ENCODE data around the gene KCNN1. TPM values are rescaled to one million over a fixed set of nuclear protein-coding genes. Genes with fewer than 3 reads are reported as not detected.
"Not testable (repeated sequence)": the region's sequence is repeated elsewhere in the genome, so short reads cannot be mapped to it uniquely, and the experiment has no call there.

KCNN1 gene
- total RNA-seq, 1 donor from 2014 or later, result 0.52 TPM

DNA sequence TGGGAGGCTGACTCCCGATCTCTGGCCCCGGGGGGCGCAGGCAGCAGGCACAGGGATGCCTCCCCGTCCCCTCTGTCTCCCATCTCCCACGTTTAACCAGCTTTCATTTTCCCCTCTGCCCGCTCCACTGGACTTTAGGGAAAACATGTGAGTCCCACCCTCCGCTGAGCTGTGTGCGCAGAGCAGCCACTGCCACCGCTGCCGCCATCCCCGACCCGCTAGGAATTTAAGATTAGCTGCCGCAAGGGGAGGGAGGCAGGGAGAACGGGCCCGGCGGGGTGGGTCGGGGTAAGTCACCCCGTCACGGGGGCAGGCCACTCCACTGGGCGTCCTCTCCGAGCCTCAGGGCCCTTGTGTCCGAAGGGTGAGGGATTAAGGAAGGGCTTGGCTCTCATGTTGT lies 15.5 kb downstream of the KCNN1 start:
- no peak overlapping the region for H3K9ac ChIP-seq (ENCODE audit: low read depth in 1 of 3, low read length in 3 of 3)
- no peak overlapping the region for H3K27ac ChIP-seq (ENCODE audit: low read depth, low read length)
- H3K27me3 ChIP-seq (ENCODE audit: control insufficient read depth in 3 of 3, insufficient read depth in 3 of 3, low read length in 3 of 3), result peaks cover 15 to 23% (median 17%) of the 10 kb centered on the region in 3 donors
- no peaks in the 10 kb centered on the region for H3K4me1 ChIP-seq (ENCODE audit: control insufficient read depth in 3 of 3, insufficient read depth in 3 of 3, low read length in 3 of 3)
- H3K36me3 ChIP-seq (ENCODE audit: control insufficient read depth in 3 of 3, insufficient read depth in 3 of 3, low read length in 3 of 3), result no peaks in the 10 kb centered on the region
- H3K4me3 ChIP-seq (ENCODE audit: low read length in 3 of 3), result no peak overlapping the region
- H3K9me3 ChIP-seq (ENCODE audit: control insufficient read depth in 3 of 3, low read length in 3 of 3), result no peaks in the 10 kb centered on the region

DNA sequence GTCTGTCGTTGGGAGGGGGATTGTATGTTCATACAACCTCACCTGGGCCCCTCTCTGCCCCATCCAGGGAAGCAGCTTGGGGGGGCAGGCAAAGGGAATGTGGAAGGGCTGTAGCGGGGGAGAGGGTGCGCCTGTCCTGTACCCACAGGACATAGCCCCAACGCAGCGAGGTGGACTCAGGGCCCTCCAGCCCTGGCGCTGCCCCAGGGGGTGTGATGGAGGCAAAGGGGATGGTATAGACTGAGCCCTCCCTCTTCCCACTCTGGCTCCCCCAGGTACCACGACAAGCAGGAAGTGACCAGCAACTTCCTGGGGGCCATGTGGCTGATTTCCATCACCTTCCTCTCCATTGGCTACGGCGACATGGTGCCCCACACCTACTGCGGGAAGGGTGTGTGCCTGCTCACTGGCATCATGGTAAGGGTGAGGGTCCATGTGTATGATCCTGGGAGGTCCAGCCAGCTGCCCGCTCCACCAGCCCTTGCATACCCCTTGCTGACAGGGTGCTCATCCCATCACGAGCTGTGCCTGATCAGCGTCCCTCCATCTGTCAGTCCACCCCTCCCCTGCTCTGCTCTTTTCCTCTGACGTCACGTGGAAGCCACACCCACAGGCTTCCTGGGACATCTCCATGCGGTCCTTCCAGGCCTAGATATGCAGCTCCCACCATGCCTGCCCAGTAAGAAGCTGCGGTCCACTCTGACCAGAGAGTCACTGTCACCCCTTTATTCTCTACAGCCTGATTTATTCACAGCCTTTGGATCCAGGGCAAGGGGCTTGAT lies 18.3 kb downstream of the KCNN1 start:
- Histone ChIP-seq H3K4me3 (ENCODE audit: low read length in 3 of 3) (no peak overlapping the region), H3K36me3 (ENCODE audit: control insufficient read depth in 3 of 3, insufficient read depth in 3 of 3, low read length in 3 of 3) (no peaks in the 10 kb centered on the region), H3K9ac (ENCODE audit: low read depth in 1 of 3, low read length in 3 of 3) (no peak overlapping the region), H3K27me3 (ENCODE audit: control insufficient read depth in 3 of 3, insufficient read depth in 3 of 3, low read length in 3 of 3) (peaks cover 15 to 21% (median 16%) of the 10 kb centered on the region in 3 donors), H3K4me1 (ENCODE audit: control insufficient read depth in 3 of 3, insufficient read depth in 3 of 3, low read length in 3 of 3) (no peaks in the 10 kb centered on the region), H3K9me3 (ENCODE audit: control insufficient read depth in 3 of 3, low read length in 3 of 3) (no peaks in the 10 kb centered on the region), H3K27ac (ENCODE audit: low read depth, low read length) (no peak overlapping the region)

DNA sequence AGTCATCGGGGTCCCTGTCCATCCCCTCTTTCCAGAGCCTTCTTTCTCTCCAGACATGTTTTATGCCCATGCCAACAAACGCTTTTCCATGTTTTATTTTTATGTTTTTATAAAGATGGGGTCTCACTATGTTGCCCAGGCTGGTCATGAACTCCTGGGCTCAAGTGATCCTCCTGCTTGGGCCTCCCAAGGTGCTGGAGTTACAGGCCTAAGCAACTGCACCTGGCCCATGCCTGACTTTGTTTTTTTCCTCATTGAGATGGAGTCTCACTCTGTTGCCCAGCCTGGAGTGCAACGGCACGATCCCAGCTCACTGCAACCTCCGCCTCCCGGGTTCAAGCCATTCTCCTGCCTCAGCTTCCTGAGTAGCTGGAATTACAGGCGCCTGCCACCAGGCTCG lies 19.7 kb downstream of the KCNN1 start:
- not testable (repeated sequence) for H3K27ac ChIP-seq (ENCODE audit: low read depth, low read length); H3K4me1 ChIP-seq (ENCODE audit: control insufficient read depth in 3 of 3, insufficient read depth in 3 of 3, low read length in 3 of 3); H3K9me3 ChIP-seq (ENCODE audit: control insufficient read depth in 3 of 3, low read length in 3 of 3); H3K9ac ChIP-seq (ENCODE audit: low read depth in 1 of 3, low read length in 3 of 3); H3K4me3 ChIP-seq (ENCODE audit: low read length in 3 of 3); H3K36me3 ChIP-seq (ENCODE audit: control insufficient read depth in 3 of 3, insufficient read depth in 3 of 3, low read length in 3 of 3)
- H3K27me3 ChIP-seq (ENCODE audit: control insufficient read depth in 3 of 3, insufficient read depth in 3 of 3, low read length in 3 of 3), result peaks cover 11 to 18% (median 15%) of the 10 kb centered on the region in 3 donors

DNA sequence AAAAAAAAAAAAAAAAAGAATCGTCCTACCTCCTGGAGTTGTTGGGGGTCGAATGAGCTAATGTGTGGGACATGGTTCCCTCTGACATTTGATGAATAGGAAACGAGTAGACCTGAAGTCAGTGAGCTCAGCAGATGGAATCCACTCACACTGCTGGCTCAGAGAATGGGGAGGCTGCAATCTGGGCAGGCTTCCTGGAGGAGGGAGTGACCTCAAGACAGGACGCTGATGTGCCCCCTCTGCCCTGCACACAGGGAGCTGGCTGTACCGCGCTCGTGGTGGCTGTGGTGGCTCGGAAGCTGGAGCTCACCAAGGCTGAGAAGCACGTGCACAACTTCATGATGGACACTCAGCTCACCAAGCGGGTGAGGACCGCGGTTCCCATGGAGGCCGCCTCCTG lies 21.3 kb downstream of the KCNN1 start:
- Histone ChIP-seq H3K27ac (ENCODE audit: low read depth, low read length) (no peak overlapping the region), H3K36me3 (ENCODE audit: control insufficient read depth in 3 of 3, insufficient read depth in 3 of 3, low read length in 3 of 3) (no peaks in the 10 kb centered on the region), H3K9ac (ENCODE audit: low read depth in 1 of 3, low read length in 3 of 3) (no peak overlapping the region), H3K27me3 (ENCODE audit: control insufficient read depth in 3 of 3, insufficient read depth in 3 of 3, low read length in 3 of 3) (peaks cover 14 to 19% (median 15%) of the 10 kb centered on the region in 3 donors), H3K4me3 (ENCODE audit: low read length in 3 of 3) (no peak overlapping the region), H3K4me1 (ENCODE audit: control insufficient read depth in 3 of 3, insufficient read depth in 3 of 3, low read length in 3 of 3) (no peaks in the 10 kb centered on the region), H3K9me3 (ENCODE audit: control insufficient read depth in 3 of 3, low read length in 3 of 3) (no peaks in the 10 kb centered on the region)

DNA sequence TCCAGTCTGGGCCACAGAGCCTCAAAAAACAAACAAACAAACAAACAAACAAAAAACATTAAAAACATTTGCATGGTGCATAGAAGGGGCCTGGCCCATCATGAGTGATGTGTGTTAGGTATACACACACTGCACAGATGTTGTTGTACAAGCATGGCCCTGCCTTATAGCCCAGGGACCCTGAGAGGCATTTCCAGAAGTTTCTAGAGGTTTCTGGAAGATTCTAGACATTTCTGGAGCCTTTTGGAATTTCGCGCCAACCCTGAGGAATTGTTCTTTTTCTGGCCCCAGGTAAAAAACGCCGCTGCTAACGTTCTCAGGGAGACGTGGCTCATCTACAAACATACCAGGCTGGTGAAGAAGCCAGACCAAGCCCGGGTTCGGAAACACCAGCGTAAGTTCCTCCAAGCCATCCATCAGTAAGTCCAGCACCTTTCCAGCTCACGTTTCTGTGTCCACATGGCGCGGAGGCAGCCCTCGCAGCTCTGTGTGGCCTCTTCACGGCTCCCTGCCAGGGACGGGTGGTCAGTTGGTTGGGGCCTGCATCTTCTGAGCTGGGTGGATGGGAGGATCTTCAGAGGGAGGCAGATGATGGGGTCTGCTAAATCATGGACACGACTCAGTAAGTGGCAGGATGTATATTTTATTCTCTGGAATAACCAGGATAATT lies 22.7 kb downstream of the KCNN1 start:
- no peak overlapping the region for H3K4me3 ChIP-seq (ENCODE audit: low read length in 3 of 3)
- H3K9ac ChIP-seq (ENCODE audit: low read depth in 1 of 3, low read length in 3 of 3), result no peak overlapping the region
- no peaks in the 10 kb centered on the region for H3K4me1 ChIP-seq (ENCODE audit: control insufficient read depth in 3 of 3, insufficient read depth in 3 of 3, low read length in 3 of 3)
- peaks cover 13 to 15% (median 14%) of the 10 kb centered on the region in 3 donors for H3K27me3 ChIP-seq (ENCODE audit: control insufficient read depth in 3 of 3, insufficient read depth in 3 of 3, low read length in 3 of 3)
- no peaks in the 10 kb centered on the region for H3K9me3 ChIP-seq (ENCODE audit: control insufficient read depth in 3 of 3, low read length in 3 of 3)
- H3K27ac ChIP-seq (ENCODE audit: low read depth, low read length), result no peak overlapping the region
- no peaks in the 10 kb centered on the region for H3K36me3 ChIP-seq (ENCODE audit: control insufficient read depth in 3 of 3, insufficient read depth in 3 of 3, low read length in 3 of 3)

DNA sequence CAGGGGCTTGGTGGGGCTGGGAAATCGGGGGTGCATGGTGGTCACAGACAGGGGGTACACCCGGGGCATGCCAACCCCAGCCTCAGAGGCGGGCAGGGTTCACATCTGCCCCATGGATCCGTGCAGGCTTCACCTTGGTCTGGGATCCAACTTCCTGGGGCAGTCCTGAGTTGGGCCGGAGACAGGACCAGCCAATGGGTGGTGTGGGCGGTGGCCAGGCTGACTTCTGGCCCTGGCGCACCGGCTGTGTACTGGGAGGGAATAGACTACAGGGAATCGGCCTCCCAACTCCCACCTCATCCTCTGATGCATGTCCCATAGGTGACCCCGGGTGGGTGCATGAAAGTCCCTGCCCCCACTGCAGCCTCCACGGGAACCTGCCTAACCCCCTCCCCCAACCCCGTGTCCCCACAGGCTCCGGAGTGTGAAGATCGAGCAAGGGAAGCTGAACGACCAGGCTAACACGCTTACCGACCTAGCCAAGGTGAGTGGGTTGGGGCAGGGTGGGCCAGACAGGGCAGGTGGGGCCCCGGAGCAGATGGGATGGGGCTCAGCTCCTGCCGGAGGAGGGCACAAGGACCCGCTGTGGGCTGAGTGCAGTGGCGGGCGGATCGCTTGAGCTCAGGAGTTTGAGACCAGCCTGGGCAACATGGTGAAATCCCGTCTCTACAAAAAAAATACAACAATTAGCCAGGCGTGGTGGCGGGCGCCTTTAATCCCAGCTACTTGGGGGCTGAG lies 26.3 kb downstream of the KCNN1 start:
- no peaks in the 10 kb centered on the region for H3K9me3 ChIP-seq (ENCODE audit: control insufficient read depth in 3 of 3, low read length in 3 of 3)
- no peaks in the 10 kb centered on the region for H3K36me3 ChIP-seq (ENCODE audit: control insufficient read depth in 3 of 3, insufficient read depth in 3 of 3, low read length in 3 of 3)
- H3K9ac ChIP-seq (ENCODE audit: low read depth in 1 of 3, low read length in 3 of 3), result no peak overlapping the region
- H3K27ac ChIP-seq (ENCODE audit: low read depth, low read length), result no peak overlapping the region
- H3K27me3 ChIP-seq (ENCODE audit: control insufficient read depth in 3 of 3, insufficient read depth in 3 of 3, low read length in 3 of 3), result peaks cover 3 to 8% (median 8%) of the 10 kb centered on the region in 3 donors
- H3K4me3 ChIP-seq (ENCODE audit: low read length in 3 of 3), result no peak overlapping the region
- H3K4me1 ChIP-seq (ENCODE audit: control insufficient read depth in 3 of 3, insufficient read depth in 3 of 3, low read length in 3 of 3), result no peaks in the 10 kb centered on the region

DNA sequence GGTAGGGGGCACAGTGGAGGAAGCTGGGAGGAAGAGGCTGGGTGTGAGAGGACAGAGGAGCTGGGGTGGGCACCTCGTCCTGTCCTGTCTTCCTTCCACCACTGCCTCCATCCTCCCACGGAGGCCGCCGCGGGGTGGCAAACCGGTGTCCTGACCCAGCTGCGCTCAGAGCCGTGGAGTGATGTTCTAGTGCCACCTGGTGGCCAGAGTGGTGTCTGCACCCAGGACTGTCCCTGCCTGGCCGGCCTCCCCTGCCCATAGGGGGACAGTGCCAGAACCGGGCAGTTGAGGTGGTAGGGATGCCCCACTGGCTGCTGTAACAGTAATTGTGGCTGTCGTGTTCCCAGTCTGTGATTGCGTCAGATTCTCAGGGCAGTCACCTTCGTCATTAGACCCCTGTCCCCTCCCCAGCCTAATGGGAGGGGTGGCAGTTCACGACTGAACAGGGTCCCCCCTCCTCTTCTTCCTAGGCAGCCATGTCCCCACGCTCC lies 30.0 kb downstream of the KCNN1 start:
- H3K9me3 ChIP-seq (ENCODE audit: control insufficient read depth in 3 of 3, low read length in 3 of 3), result no peaks in the 10 kb centered on the region
- H3K4me3 ChIP-seq (ENCODE audit: low read length in 3 of 3), result no peak overlapping the region
- H3K27ac ChIP-seq (ENCODE audit: low read depth, low read length), result no peak overlapping the region
- H3K4me1 ChIP-seq (ENCODE audit: control insufficient read depth in 3 of 3, insufficient read depth in 3 of 3, low read length in 3 of 3), result peaks cover 0 to 2% (median under 1%) of the 10 kb centered on the region in 3 donors
- H3K36me3 ChIP-seq (ENCODE audit: control insufficient read depth in 3 of 3, insufficient read depth in 3 of 3, low read length in 3 of 3), result no peaks in the 10 kb centered on the region
- peaks cover 8 to 11% (median 9%) of the 10 kb centered on the region in 3 donors for H3K27me3 ChIP-seq (ENCODE audit: control insufficient read depth in 3 of 3, insufficient read depth in 3 of 3, low read length in 3 of 3)
- no peak overlapping the region for H3K9ac ChIP-seq (ENCODE audit: low read depth in 1 of 3, low read length in 3 of 3)

DNA sequence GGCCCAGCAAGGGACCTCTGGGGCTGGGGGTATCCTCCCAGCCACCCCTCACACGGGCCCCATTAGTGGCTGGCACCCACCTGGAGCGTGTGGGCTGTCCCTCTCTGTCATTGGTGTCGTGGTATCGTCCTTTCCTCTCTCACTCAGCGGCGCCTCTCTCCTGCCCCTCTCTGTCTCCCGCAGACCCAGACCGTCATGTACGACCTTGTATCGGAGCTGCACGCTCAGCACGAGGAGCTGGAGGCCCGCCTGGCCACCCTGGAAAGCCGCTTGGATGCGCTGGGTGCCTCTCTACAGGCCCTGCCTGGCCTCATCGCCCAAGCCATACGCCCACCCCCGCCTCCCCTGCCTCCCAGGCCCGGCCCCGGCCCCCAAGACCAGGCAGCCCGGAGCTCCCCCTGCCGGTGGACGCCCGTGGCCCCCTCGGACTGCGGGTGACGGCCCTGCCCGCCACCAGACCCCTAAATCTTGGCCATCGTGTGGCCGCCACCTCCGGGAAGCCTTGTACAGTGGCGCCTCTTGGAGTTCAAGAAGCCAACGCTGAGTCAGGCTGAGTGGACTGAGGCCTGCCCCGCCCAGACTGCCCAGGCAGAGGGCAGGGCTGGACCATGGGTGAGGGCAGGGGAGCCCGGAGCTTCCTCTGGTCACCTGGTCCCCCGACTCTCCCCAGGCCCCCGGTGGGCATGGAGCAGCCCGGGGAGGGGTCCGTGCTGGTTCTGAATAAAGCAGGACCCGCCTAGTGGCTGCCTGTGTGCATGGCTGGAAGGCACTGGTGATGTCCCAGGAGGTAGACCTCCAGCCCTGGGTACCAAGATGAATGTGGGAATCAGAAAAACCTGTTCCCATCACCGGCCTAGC lies 31.3 kb downstream of the KCNN1 start:
- Histone ChIP-seq H3K4me3 (ENCODE audit: low read length in 3 of 3) (no peak overlapping the region), H3K27me3 (ENCODE audit: control insufficient read depth in 3 of 3, insufficient read depth in 3 of 3, low read length in 3 of 3) (peaks cover under 1 to 12% (median 11%) of the 10 kb centered on the region in 3 donors), H3K27ac (ENCODE audit: low read depth, low read length) (no peak overlapping the region), H3K9me3 (ENCODE audit: control insufficient read depth in 3 of 3, low read length in 3 of 3) (no peaks in the 10 kb centered on the region), H3K4me1 (ENCODE audit: control insufficient read depth in 3 of 3, insufficient read depth in 3 of 3, low read length in 3 of 3) (peaks cover 0 to 6% (median 6%) of the 10 kb centered on the region in 3 donors), H3K9ac (ENCODE audit: low read depth in 1 of 3, low read length in 3 of 3) (no peak overlapping the region), H3K36me3 (ENCODE audit: control insufficient read depth in 3 of 3, insufficient read depth in 3 of 3, low read length in 3 of 3) (no peaks in the 10 kb centered on the region)

DNA sequence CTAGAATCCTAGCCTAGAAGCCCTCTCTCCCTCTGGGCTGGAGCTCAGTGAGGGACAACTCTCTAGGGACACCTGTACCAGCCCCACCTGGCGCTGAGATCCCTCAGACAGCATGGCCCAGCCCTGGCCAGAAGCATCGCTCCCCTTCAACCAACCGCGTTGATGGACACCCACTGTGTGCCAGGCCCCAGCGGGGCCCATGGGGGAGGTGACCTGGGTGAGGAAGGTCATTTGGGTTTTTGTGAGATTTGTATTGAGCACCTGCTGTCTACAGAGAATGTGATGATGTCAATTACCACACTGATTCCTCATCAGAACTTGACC lies 31.9 kb downstream of the KCNN1 start:
- H3K4me1 ChIP-seq (ENCODE audit: control insufficient read depth in 3 of 3, insufficient read depth in 3 of 3, low read length in 3 of 3), result peaks cover 0 to 6% (median 6%) of the 10 kb centered on the region in 3 donors
- no peaks in the 10 kb centered on the region for H3K36me3 ChIP-seq (ENCODE audit: control insufficient read depth in 3 of 3, insufficient read depth in 3 of 3, low read length in 3 of 3)
- no peaks in the 10 kb centered on the region for H3K9me3 ChIP-seq (ENCODE audit: control insufficient read depth in 3 of 3, low read length in 3 of 3)
- no peak overlapping the region for H3K4me3 ChIP-seq (ENCODE audit: low read length in 3 of 3)
- no peak overlapping the region for H3K9ac ChIP-seq (ENCODE audit: low read depth in 1 of 3, low read length in 3 of 3)
- H3K27ac ChIP-seq (ENCODE audit: low read depth, low read length), result no peak overlapping the region
- H3K27me3 ChIP-seq (ENCODE audit: control insufficient read depth in 3 of 3, insufficient read depth in 3 of 3, low read length in 3 of 3), result peaks cover 0 to 12% (median 11%) of the 10 kb centered on the region in 3 donors
